WERI-Rb-1 (cell line): Measurements from ENCODE around the gene OR8A1.

Experiments
- DNase-seq: peaks from one replicate; pipeline ENCODE4 v3.0.0-alpha.2; 2020
- H3K27ac ChIP-seq: fragments of 250-450 bp; sonication (Bioruptor Pico); 2 replicates; pipeline ENCODE4 v1.5.1; 2020; ENCODE audit warnings: mild to moderate bottlenecking, moderate library complexity
- H3K27me3 ChIP-seq: fragments of 250-450 bp; sonication (Bioruptor Pico); 2 replicates; pipeline ENCODE4 v1.5.1; 2021; ENCODE audit warnings: mild to moderate bottlenecking, low read depth, moderate library complexity; ENCODE audit not compliant: insufficient read depth, severe bottlenecking
- H3K36me3 ChIP-seq: fragments of 250-450 bp; sonication (Bioruptor Pico); 2 replicates; pipeline ENCODE4 v1.5.1; 2020; ENCODE audit warnings: mild to moderate bottlenecking, moderate library complexity
- H3K4me3 ChIP-seq: 2 replicates; pipeline ENCODE4 v1.5.1; 2011; ENCODE audit warnings: low read depth, mild to moderate bottlenecking, control low read depth, low read length
- H3K9me3 ChIP-seq: fragments of 250-450 bp; sonication (Bioruptor Pico); 2 replicates; pipeline ENCODE4 v1.5.1; 2021; ENCODE audit warnings: mild to moderate bottlenecking, moderate library complexity; ENCODE audit not compliant: severe bottlenecking
- TF ChIP-seq, protein P1 (sequence below): IDR thresholded peaks from 2 replicates; pipeline ENCODE4 v1.5.1; 2011; ENCODE audit warnings: low read depth, mild to moderate bottlenecking, control low read depth, inconsistent platforms, low read length

Gene OR8A1

DNA sequence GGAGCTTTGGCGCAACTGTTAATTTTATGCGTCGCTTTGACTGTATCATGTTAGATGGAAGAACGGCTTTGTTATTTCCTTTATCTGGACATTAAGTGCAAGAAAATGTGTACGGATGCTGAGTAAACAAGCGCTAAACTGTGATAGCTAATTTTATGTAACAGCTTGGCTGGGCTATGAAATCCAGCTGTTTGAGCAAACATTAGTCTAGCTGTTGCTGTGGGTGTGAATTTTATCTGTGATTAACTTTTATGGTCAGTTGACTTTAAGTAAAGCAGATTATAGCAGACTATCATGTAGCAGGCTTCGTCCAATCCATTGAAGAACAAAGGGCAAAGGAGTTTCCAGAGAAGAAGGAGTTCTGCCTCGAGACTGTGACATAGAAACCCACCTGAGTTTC is 14.0 kb downstream of the OR8A1 start:
- Histone ChIP-seq H3K27me3 (no peaks in the 10 kb centered on the region), H3K4me3 (no peak overlapping the region), H3K36me3 (no peaks in the 10 kb centered on the region), H3K27ac (no peak overlapping the region), H3K9me3 (no peaks in the 10 kb centered on the region)
- no peak for DNase-seq
- TF ChIP-seq, protein P1, sequence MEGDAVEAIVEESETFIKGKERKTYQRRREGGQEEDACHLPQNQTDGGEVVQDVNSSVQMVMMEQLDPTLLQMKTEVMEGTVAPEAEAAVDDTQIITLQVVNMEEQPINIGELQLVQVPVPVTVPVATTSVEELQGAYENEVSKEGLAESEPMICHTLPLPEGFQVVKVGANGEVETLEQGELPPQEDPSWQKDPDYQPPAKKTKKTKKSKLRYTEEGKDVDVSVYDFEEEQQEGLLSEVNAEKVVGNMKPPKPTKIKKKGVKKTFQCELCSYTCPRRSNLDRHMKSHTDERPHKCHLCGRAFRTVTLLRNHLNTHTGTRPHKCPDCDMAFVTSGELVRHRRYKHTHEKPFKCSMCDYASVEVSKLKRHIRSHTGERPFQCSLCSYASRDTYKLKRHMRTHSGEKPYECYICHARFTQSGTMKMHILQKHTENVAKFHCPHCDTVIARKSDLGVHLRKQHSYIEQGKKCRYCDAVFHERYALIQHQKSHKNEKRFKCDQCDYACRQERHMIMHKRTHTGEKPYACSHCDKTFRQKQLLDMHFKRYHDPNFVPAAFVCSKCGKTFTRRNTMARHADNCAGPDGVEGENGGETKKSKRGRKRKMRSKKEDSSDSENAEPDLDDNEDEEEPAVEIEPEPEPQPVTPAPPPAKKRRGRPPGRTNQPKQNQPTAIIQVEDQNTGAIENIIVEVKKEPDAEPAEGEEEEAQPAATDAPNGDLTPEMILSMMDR: no peak

DNA sequence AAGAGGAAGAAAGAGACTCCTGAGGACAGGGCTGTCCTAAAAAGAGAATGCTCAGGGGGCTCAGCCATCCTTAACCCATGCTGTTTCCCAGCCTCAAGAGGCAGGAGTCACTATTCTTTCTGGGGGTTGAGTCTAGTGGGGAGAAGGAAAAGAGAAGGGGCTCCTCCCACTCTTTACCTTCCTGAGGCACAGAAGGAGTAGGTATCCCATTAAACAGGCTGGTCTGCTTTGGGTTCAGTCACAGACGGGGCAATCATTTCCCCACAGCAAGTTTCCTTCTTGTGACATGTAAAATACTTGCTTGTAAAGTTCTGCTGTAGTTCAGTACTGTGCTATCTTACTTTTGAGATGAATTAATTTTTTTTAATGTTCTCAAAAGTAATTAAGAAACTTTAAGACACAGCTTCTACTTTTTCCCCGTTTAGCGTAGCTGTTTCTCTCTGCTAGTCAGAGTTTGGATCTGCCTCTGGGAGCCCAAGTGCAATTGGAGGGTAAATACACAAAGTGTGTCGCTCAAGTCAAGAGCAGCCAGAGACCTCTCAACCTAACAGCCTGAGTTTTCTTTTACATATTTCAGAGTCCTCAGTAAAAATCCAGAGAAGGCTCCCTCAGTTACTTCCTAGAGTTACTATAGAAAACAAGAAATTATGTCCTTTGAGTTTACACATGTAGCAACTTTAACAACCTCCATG is 15.0 kb downstream of the OR8A1 start:
- TF ChIP-seq, protein P1: no peak
- no peaks in the 10 kb centered on the region for H3K27me3 ChIP-seq
- no peak overlapping the region for H3K4me3 ChIP-seq
- H3K36me3 ChIP-seq: no peaks in the 10 kb centered on the region
- no peaks in the 10 kb centered on the region for H3K9me3 ChIP-seq
- DNase-seq: no peak
- no peak overlapping the region for H3K27ac ChIP-seq

DNA sequence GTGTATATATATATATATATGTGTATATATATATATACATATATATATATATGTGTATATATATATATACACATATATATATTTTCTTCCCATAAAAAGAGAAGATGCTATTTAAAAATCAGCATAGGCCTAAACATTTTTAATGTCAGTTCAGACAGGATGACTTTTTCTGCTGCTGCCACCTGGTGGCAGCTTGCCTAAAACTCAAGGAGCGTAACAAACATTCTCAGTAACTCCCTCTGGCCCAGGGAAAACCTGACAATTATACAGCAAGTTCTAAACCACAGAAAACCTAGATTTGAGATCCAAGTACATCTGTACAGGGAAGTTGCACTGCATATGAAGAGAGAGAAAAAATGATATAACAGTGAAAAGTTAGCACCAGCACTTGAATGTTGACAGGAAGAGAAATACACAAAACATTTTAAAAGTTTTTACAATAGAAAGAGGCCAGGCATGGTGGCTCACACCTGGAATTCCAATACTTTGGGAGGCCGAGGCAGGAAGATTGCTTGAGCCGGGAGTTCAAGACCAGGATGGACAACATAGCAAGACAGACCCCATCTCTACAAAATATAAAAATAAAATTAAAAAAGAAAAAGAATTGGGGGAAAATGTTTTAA is 16.6 kb downstream of the OR8A1 start:
- DNase-seq: peak; percentile 36
- TF ChIP-seq, protein P1: peak; percentile 52; the same call in 1 of the 2 replicates
- no peaks in the 10 kb centered on the region for H3K36me3 ChIP-seq
- no peak overlapping the region for H3K27ac ChIP-seq
- no peaks in the 10 kb centered on the region for H3K27me3 ChIP-seq
- H3K4me3 ChIP-seq: no peak overlapping the region
- no peaks in the 10 kb centered on the region for H3K9me3 ChIP-seq

DNA sequence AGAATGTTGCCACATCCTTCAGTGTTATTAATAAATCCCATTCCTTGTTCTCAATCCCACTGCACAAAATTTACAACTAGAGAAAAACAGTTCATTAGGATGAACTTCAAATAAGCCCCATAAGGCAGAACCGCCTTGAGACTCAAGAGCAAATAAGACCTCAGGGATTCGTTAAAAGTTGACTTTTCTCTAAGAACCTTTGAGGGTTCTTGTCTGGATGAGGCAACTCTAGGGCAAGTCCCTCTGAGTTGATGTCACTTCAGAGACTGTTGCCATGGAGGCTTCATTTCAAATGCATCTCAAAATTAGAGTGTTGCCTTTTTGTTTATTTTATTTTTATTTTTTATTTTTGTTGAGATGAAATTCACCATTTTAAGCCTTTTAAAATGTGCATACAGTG is 21.6 kb downstream of the OR8A1 start:
- no peaks in the 10 kb centered on the region for H3K36me3 ChIP-seq
- no peak overlapping the region for H3K4me3 ChIP-seq
- DNase-seq: no peak
- H3K27me3 ChIP-seq: no peaks in the 10 kb centered on the region
- no peaks in the 10 kb centered on the region for H3K9me3 ChIP-seq
- TF ChIP-seq, protein P1: no peak
- H3K27ac ChIP-seq: no peak overlapping the region

DNA sequence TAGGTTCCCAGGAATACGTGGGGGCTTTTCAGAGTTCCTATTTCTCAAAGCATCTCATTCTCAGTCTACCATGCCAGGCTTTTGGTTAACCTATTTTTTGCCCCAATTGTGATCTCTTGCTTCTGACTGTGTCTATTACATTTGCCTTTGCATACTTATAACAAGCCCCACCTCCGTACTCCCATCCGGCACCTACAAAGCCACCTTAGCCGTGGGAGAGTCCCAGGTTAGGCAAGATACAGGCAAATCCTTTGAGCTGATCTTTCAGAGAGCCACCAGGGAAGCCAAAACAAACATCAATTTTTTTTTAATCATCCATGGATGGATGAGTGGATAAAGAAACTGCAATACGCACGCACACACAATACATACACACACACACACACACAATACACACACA is 22.8 kb downstream of the OR8A1 start:
- Histone ChIP-seq H3K9me3 (no peaks in the 10 kb centered on the region), H3K4me3 (no peak overlapping the region), H3K27ac (no peak overlapping the region), H3K36me3 (no peaks in the 10 kb centered on the region), H3K27me3 (no peaks in the 10 kb centered on the region)
- no peak for DNase-seq
- TF ChIP-seq, protein P1: no peak
